Measurements from ENCODE around the gene DYSF.

GRCh38 chr2:71595569-71595968 is 142.2 kb downstream of the DYSF start:
- no peak for TF ChIP-seq TAF1 (IDR thresholded peaks at IDR 0.05; ENCODE audit: low read depth)
- TF ChIP-seq CEBPB (IDR thresholded peaks at IDR 0.05): no peak
- no peak for TF ChIP-seq REST (IDR thresholded peaks at IDR 0.05; ENCODE audit: low read depth)
- no peak for TF ChIP-seq USF1 (IDR thresholded peaks at IDR 0.05)
- TF ChIP-seq MAX (IDR thresholded peaks at IDR 0.05): no peak
- TF ChIP-seq EP300 (IDR thresholded peaks at IDR 0.05; ENCODE audit: borderline replicate concordance): no peak
- TF ChIP-seq RAD21 (IDR thresholded peaks at IDR 0.05; ENCODE audit: low read depth): no peak
- no peak for TF ChIP-seq ZBTB7A (IDR thresholded peaks at IDR 0.05; ENCODE audit: low read depth)
- TF ChIP-seq CREB1 (IDR thresholded peaks at IDR 0.05; ENCODE audit: low read depth): no peak
- TF ChIP-seq EGR1 (IDR thresholded peaks at IDR 0.05): no peak
- TF ChIP-seq FOXM1 (IDR thresholded peaks at IDR 0.05; ENCODE audit: borderline replicate concordance, low read depth): no peak
- no peak for TF ChIP-seq TEAD4 (IDR thresholded peaks at IDR 0.05)
- TF ChIP-seq YY1 (IDR thresholded peaks at IDR 0.05; ENCODE audit: low read depth): no peak
